Measurements from ENCODE around the gene TRIM68. TPM values are rescaled to one million over a fixed set of nuclear protein-coding genes. Genes with fewer than 3 reads are reported as not detected.

Gene TRIM68
- total and polyA plus RNA-seq, 2 of the 4 experiments (the other 2 are of a cell fraction) = 8.1 to 8.4 TPM

- no peak for DNase-seq
- dilution Hi-C loops (cut with HindIII; ENCODE audit: low sequenced_read_pairs, unreplicated experiment) (no loop called here), intact Hi-C loops (cut with micrococcal nuclease) (no loop called here), in situ Hi-C loops (cut with MboI; ENCODE audit: low sequenced_read_pairs) (no loop called here)
- no peaks in the 10 kb centered on the region for H3K9me3 ChIP-seq (ENCODE audit: control insufficient read depth, insufficient read depth, low read length)
- no peak overlapping the region for H2BK120ac ChIP-seq (ENCODE audit: low read depth, low read length)
- H2BK5ac ChIP-seq (ENCODE audit: low read depth, low read length, poor library complexity, severe bottlenecking) = no peak overlapping the region
- no peak overlapping the region for H4K91ac ChIP-seq (ENCODE audit: insufficient read depth, low read depth, low read length)
- no peak overlapping the region for H3K4ac ChIP-seq (ENCODE audit: low read depth, low read length)
- no peak overlapping the region for H2BK15ac ChIP-seq (ENCODE audit: low read depth, low read length)
- no peaks in the 10 kb centered on the region for H3K79me1 ChIP-seq (ENCODE audit: low read depth in 1 of 2, low read length in 2 of 2)
- no peak overlapping the region for H4K5ac ChIP-seq (ENCODE audit: low read depth, low read length)
- no peaks in the 10 kb centered on the region for H3K4me1 ChIP-seq (ENCODE audit: control insufficient read depth, insufficient read depth, low read length)
- BruUV-seq (replicated peaks) = no TSS peak
- no peaks in the 10 kb centered on the region for H3K9me1 ChIP-seq (ENCODE audit: insufficient read depth, low read length)
- no peak overlapping the region for H2BK20ac ChIP-seq (ENCODE audit: low read depth, low read length)
- no peak overlapping the region for H2AFZ ChIP-seq (replicated peaks; ENCODE audit: low read length, poor library complexity)
- 29% methylated on average over 1 of the region's 6 CpGs; no CpG with 5 or more reads in 1 of the 2 experiments for WGBS, 2 experiments (ENCODE audit: extremely low coverage in 2 of 2, insufficient read length in 1 of 2)
- no peak overlapping the region for H3K14ac ChIP-seq (replicated peaks; ENCODE audit: low read depth, low read length)
- no peak overlapping the region for H3K56ac ChIP-seq (ENCODE audit: extremely low read depth, insufficient read depth, low read length)
- H4K20me1 ChIP-seq (ENCODE audit: insufficient read depth, low read length) = no peaks in the 10 kb centered on the region
- no peak overlapping the region for H3K18ac ChIP-seq (ENCODE audit: low read depth, low read length)
- no peak overlapping the region for H3K4me2 ChIP-seq (ENCODE audit: low read depth, low read length)
- H3K27ac ChIP-seq (ENCODE audit: insufficient read depth, low read length) = no peak overlapping the region
- no peak overlapping the region for H4K8ac ChIP-seq (ENCODE audit: low read depth in 2 of 2, low read length in 2 of 2)
- no peak overlapping the region for H3K4me3 ChIP-seq (ENCODE audit: insufficient read depth, low read depth, low read length)
- no peaks in the 10 kb centered on the region for H3K36me3 ChIP-seq (ENCODE audit: control insufficient read depth, insufficient read depth, low read length)
- POLR2A ChIA-PET (ENCODE audit: unreplicated experiment) = no interaction called here
- CTCF ChIA-PET = no interaction called here
- no peak for ATAC-seq (ENCODE audit: low read depth)
- no peak overlapping the region for H3K9ac ChIP-seq (ENCODE audit: low read depth, low read length)
- H3K23ac ChIP-seq (ENCODE audit: low read depth, low read length) = no peak overlapping the region
- H2AK9ac ChIP-seq (replicated peaks; ENCODE audit: low read depth, low read length, poor library complexity) = no peak overlapping the region
- no peaks in the 10 kb centered on the region; the same call in 1 of the 2 replicates for H3K27me3 ChIP-seq (ENCODE audit: control insufficient read depth, insufficient read depth, low read length)
- no peak overlapping the region for H2AK5ac ChIP-seq (ENCODE audit: low read depth, low read length)
- no peak for TF ChIP-seq CTCF (conservative IDR thresholded peaks at IDR 0.05; ENCODE audit: low read depth, low read length)
- peak; percentile 79 for TF ChIP-seq MAFK (IDR thresholded peaks at IDR 0.05; ENCODE audit: low read depth, low read length)
- TF ChIP-seq CEBPB (IDR thresholded peaks at IDR 0.05; ENCODE audit: low read depth, low read length) = no peak
- TF ChIP-seq FOS (IDR thresholded peaks at IDR 0.05; ENCODE audit: low read depth, low read length) = no peak
- TF ChIP-seq NFE2L2 (IDR thresholded peaks at IDR 0.05; ENCODE audit: low read depth, low read length) = no peak
- no peak for TF ChIP-seq SMC3 (IDR thresholded peaks at IDR 0.05; ENCODE audit: low read depth, low read length)
Measured at GRCh38 chr11:4578624-4579023, 29.4 kb downstream of the TRIM68 start.
